ENCODE measurements around the gene ZNF518A. TPM values are rescaled to one million over a fixed set of nuclear protein-coding genes. Genes with fewer than 3 reads are reported as not detected.

Gene ZNF518A
- total and polyA plus RNA-seq, 9 of the 15 experiments (the other 6 are each of a cell fraction or from before 2014, with no cell fraction given) = 6.3 to 30.0 (median 17.4) TPM

- TF ChIP-seq CLOCK (CRISPR knock-in tag; IDR thresholded peaks at IDR 0.05; ENCODE audit: borderline replicate concordance) = no peak
- TF ChIP-seq E4F1 (CRISPR knock-in tag; IDR thresholded peaks at IDR 0.05; ENCODE audit: borderline replicate concordance) = no peak
- no peak for TF ChIP-seq SAFB2 (IDR thresholded peaks at IDR 0.05; ENCODE audit: borderline replicate concordance, low read depth, low read length, severe bottlenecking)
- TF ChIP-seq ZNF239 (CRISPR knock-in tag; IDR thresholded peaks at IDR 0.05) = peak; percentile 64
- no peak for TF ChIP-seq ZNF274 (IDR thresholded peaks at IDR 0.05; ENCODE audit: borderline replicate concordance, low read depth, low read length)
- no peak for TF ChIP-seq ZSCAN29 (IDR thresholded peaks at IDR 0.05)
- no peak for TF ChIP-seq MIER1 (IDR thresholded peaks at IDR 0.05; ENCODE audit: low read depth)
- TF ChIP-seq TRIM28 (IDR thresholded peaks at IDR 0.05) = no peak
- no peak for TF ChIP-seq TOE1 (IDR thresholded peaks at IDR 0.05; ENCODE audit: borderline replicate concordance)
- TF ChIP-seq TOE1 (CRISPR knock-in tag; IDR thresholded peaks at IDR 0.05; ENCODE audit: borderline replicate concordance, low read depth) = no peak
- no peak for TF ChIP-seq TARDBP (IDR thresholded peaks at IDR 0.05)
- TF ChIP-seq ZFP91 (CRISPR knock-in tag; IDR thresholded peaks at IDR 0.05) = no peak
- TF ChIP-seq GTF2A2 (tag; IDR thresholded peaks at IDR 0.05) = 0 out of 2 replicates have a peak, but pooled peaks have one; percentile 52
- no peak for TF ChIP-seq ZNF316 (IDR thresholded peaks at IDR 0.05)
- TF ChIP-seq MAFK (IDR thresholded peaks at IDR 0.05; ENCODE audit: low read length) = no peak
- no peak for TF ChIP-seq AFF1 (IDR thresholded peaks at IDR 0.05; ENCODE audit: low read depth in 1 of 2, partially characterized antibody in 2 of 2)
- TF ChIP-seq TSC22D4 (tag; IDR thresholded peaks at IDR 0.05) = no peak
- no peak for TF ChIP-seq HDAC6 (IDR thresholded peaks at IDR 0.05; ENCODE audit: low read depth, low read length)
- TF ChIP-seq ZNF23 (CRISPR knock-in tag; IDR thresholded peaks at IDR 0.05) = no peak
These were observed 22.5 kb upstream of the ZNF518A start (continued) for GRCh38 chr10:96107623-96108038.
